H1 (cell line): ENCODE data around the gene VDR. TPM values are rescaled to one million over a fixed set of nuclear protein-coding genes. Genes with fewer than 3 reads are reported as not detected.

ENCODE experiments used
- CTCF ChIA-PET: fragments of 300-600 bp; sonication (Branson Sonifier 250); formaldehyde crosslinking; loops from one replicate; lab custom pipeline; 2021; ENCODE audit not compliant: partially characterized antibody; lab: Charles Lee
- POLR2A ChIA-PET: fragments of 300-600 bp; sonication (Branson Sonifier 250); formaldehyde crosslinking; loops from one replicate; lab custom pipeline; 2021; ENCODE audit warnings: inconsistent platforms; ENCODE audit not compliant: partially characterized antibody; lab: Charles Lee
- DNase-seq, 2 experiments: peaks; one replicate each; pipeline versions ENCODE4 v3.0.0 to v3.0.0-alpha.2; 2010 to 2022; ENCODE audit warnings: low spot score in 2 of 2, low read depth in 1 of 2, mixed read lengths in 1 of 2
- FAIRE-seq: peaks from 2 replicates; lab custom pipeline; 2011; peaks lifted over from hg19 to GRCh38; lab: Jason Lieb, UNC
- H2AFZ ChIP-seq: 2 replicates; pipeline ENCODE4 v1.8.1; 2012; ENCODE audit warnings: low read length, inconsistent platforms
- H2AK5ac ChIP-seq: 2 replicates; pipeline ENCODE4 v1.6.1; 2013; ENCODE audit warnings: low read depth, low read length
- H2BK120ac ChIP-seq: replicated peaks from 2 replicates; pipeline ENCODE3; 2013; ENCODE audit warnings: low read depth, low read length, inconsistent platforms
- H2BK12ac ChIP-seq: 2 replicates; pipeline ENCODE4 v1.6.1; 2013; ENCODE audit warnings: low read depth, low read length
- H2BK15ac ChIP-seq: 2 replicates; pipeline ENCODE4 v1.6.1; 2013; ENCODE audit warnings: low read length
- H2BK20ac ChIP-seq: 2 replicates; pipeline ENCODE4 v1.6.1; 2013; ENCODE audit warnings: low read length
- H2BK5ac ChIP-seq: 2 replicates; pipeline ENCODE4 v1.6.1; 2013; ENCODE audit warnings: low read depth, low read length
- H3K14ac ChIP-seq: 2 replicates; pipeline ENCODE4 v1.6.1; 2013; ENCODE audit warnings: inconsistent platforms; ENCODE audit not compliant: insufficient read length
- H3K18ac ChIP-seq: 2 replicates; pipeline ENCODE4 v1.6.1; 2013; ENCODE audit warnings: low read length; ENCODE audit errors: extremely low read depth
- H3K23ac ChIP-seq: 2 replicates; pipeline ENCODE4 v1.6.1; 2013; ENCODE audit warnings: inconsistent platforms; ENCODE audit not compliant: insufficient read length
- H3K23me2 ChIP-seq: 2 replicates; pipeline ENCODE4 v1.6.1; 2013; ENCODE audit warnings: low read depth, low read length
- H3K27ac ChIP-seq: 2 replicates; pipeline ENCODE4 v1.6.1; 2011; ENCODE audit warnings: low read depth, low read length, inconsistent platforms
- H3K27me3 ChIP-seq, 4 experiments: replicated peaks in 1 of 4; 1 replicate in 1 of 4; 2 replicates in 3 of 4; pipeline versions ENCODE4 v1.6.1 to v1.8.1; 2011 to 2013; ENCODE audit warnings: low read length in 3 of 4, mild to moderate bottlenecking in 3 of 4, inconsistent platforms in 2 of 4, mixed read lengths in 2 of 4, moderate library complexity in 1 of 4; ENCODE audit not compliant: control insufficient read depth in 3 of 4, insufficient read depth in 3 of 4; ENCODE audit errors: extremely low read depth in 1 of 4
- H3K36me3 ChIP-seq, 4 experiments: 2 replicates each; pipeline versions ENCODE4 v1.6.1 to v1.8.1; 2011 to 2013; ENCODE audit warnings: mild to moderate bottlenecking in 4 of 4, low read length in 3 of 4, moderate library complexity in 2 of 4, control low read depth in 1 of 4, inconsistent platforms in 1 of 4; ENCODE audit not compliant: insufficient read depth in 4 of 4, control insufficient read depth in 2 of 4
- H3K4ac ChIP-seq: replicated peaks from 2 replicates; pipeline ENCODE3; 2013; ENCODE audit warnings: low read length, low read depth, mixed read lengths, inconsistent platforms; ENCODE audit not compliant: insufficient read length
- H3K4me1 ChIP-seq, 4 experiments: replicated peaks in 1 of 4; 1 replicate in 1 of 4; 2 replicates in 3 of 4; pipeline versions ENCODE4 v1.6.1 to v1.8.1; 2011 to 2013; ENCODE audit warnings: low read length in 3 of 4, inconsistent platforms in 2 of 4, mixed read lengths in 1 of 4; ENCODE audit not compliant: insufficient read depth in 4 of 4, control insufficient read depth in 3 of 4
- H3K4me2 ChIP-seq, 2 experiments: 2 replicates each; pipeline versions ENCODE4 v1.6.1 to v1.8.1; 2011 to 2013; ENCODE audit warnings: low read depth in 2 of 2, low read length in 2 of 2, control low read depth in 1 of 2, inconsistent platforms in 1 of 2, mild to moderate bottlenecking in 1 of 2; ENCODE audit not compliant: insufficient read depth in 1 of 2
- H3K4me3 ChIP-seq, 4 experiments: fragments of 200-600, 300-600 bp in 1 of 4; sonication (generic), shearing (Covaris generic), sonication (Bioruptor Twin) in 1 of 4; 2 replicates each; pipeline versions ENCODE4 v1.5.1 to v1.8.1; 2011 to 2016; ENCODE audit warnings: low read length in 4 of 4, low read depth in 3 of 4, control low read depth in 2 of 4, inconsistent platforms in 2 of 4, mild to moderate bottlenecking in 2 of 4, mixed read lengths in 1 of 4, moderate library complexity in 1 of 4; ENCODE audit not compliant: insufficient read depth in 2 of 4; ENCODE audit errors: extremely low read depth in 1 of 4
- H3K56ac ChIP-seq: replicated peaks from 2 replicates; pipeline ENCODE3; 2013; ENCODE audit warnings: low read depth, mild to moderate bottlenecking, mixed read lengths, low read length, inconsistent platforms; ENCODE audit not compliant: insufficient read length
- H3K79me1 ChIP-seq: 2 replicates; pipeline ENCODE4 v1.6.1; 2013; ENCODE audit warnings: low read depth, low read length, control low read depth
- H3K79me2 ChIP-seq, 2 experiments: 2 replicates each; pipeline versions ENCODE4 v1.6.1 to v1.8.1; 2012 to 2013; ENCODE audit warnings: low read length in 2 of 2, mild to moderate bottlenecking in 2 of 2, inconsistent platforms in 1 of 2; ENCODE audit not compliant: insufficient read depth in 2 of 2, control insufficient read depth in 1 of 2
- H3K9ac ChIP-seq, 4 experiments: replicated peaks in 1 of 4; 1 replicate in 1 of 4; 2 replicates in 3 of 4; pipeline versions ENCODE4 v1.6.1 to v1.8.1; 2011 to 2013; ENCODE audit warnings: low read depth in 3 of 4, low read length in 3 of 4, control low read depth in 2 of 4, mild to moderate bottlenecking in 2 of 4, moderate library complexity in 2 of 4, inconsistent platforms in 1 of 4; ENCODE audit errors: extremely low read depth in 1 of 4
- H3K9me3 ChIP-seq, 2 experiments: 2 replicates each; pipeline versions ENCODE4 v1.6.1 to v1.8.1; 2012 to 2013; ENCODE audit warnings: mild to moderate bottlenecking in 2 of 2, moderate library complexity in 2 of 2, control low read depth in 1 of 2, inconsistent platforms in 1 of 2, low read depth in 1 of 2, low read length in 1 of 2, mixed read lengths in 1 of 2; ENCODE audit not compliant: insufficient read depth in 2 of 2
- H4K20me1 ChIP-seq, 2 experiments: replicated peaks in 1 of 2; 2 replicates each; pipeline versions ENCODE3 to v1.8.1; 2011 to 2013; ENCODE audit warnings: inconsistent platforms in 2 of 2, low read length in 2 of 2, mild to moderate bottlenecking in 1 of 2; ENCODE audit not compliant: insufficient read depth in 2 of 2, control insufficient read depth in 1 of 2
- H4K5ac ChIP-seq: 2 replicates; pipeline ENCODE4 v1.6.1; 2013; ENCODE audit warnings: low read length, low read depth, mixed read lengths, inconsistent platforms; ENCODE audit not compliant: insufficient read length
- H4K8ac ChIP-seq: 2 replicates; pipeline ENCODE4 v1.8.0; 2013; ENCODE audit warnings: mild to moderate bottlenecking, moderate library complexity, low read length, inconsistent platforms; ENCODE audit not compliant: insufficient read depth; ENCODE audit errors: extremely low read depth
- H4K91ac ChIP-seq: replicated peaks from 2 replicates; pipeline ENCODE3; 2013; ENCODE audit warnings: low read length, mixed read lengths, inconsistent platforms; ENCODE audit not compliant: insufficient read length
- CBX8 ChIP-seq: fragments of 300-800, 300-1000 bp; sonication (generic); IDR thresholded peaks from 2 replicates; pipeline ENCODE4 v1.7.1; 2016; ENCODE audit warnings: low read depth, low read length, borderline replicate concordance
- GABPA ChIP-seq: IDR thresholded peaks from 2 replicates; pipeline ENCODE4 v1.6.1; 2011; ENCODE audit warnings: mild to moderate bottlenecking, low read length, moderate library complexity, borderline replicate concordance; ENCODE audit not compliant: insufficient read depth
- POLR2AphosphoS5 ChIP-seq: IDR thresholded peaks from 2 replicates; pipeline ENCODE4 v1.6.1; 2011; ENCODE audit warnings: low read depth, low read length
- SIX5 ChIP-seq: IDR thresholded peaks from 2 replicates; pipeline ENCODE4 v1.6.1; 2011; ENCODE audit warnings: mild to moderate bottlenecking, low read depth, low read length
- WGBS, 2 experiments: shearing (Covaris generic) in 1 of 2; methylation state at CpG; one replicate each; pipeline versions ENCODE4 v1.1.6 to v1.1.7; 2013 to 2015; ENCODE audit warnings: low lambda C conversion rate in 2 of 2, mixed read lengths in 2 of 2, inconsistent platforms in 1 of 2, low coverage in 1 of 2, missing lambda C conversion rate in 1 of 2; ENCODE audit not compliant: insufficient replicate concordance in 2 of 2, insufficient coverage in 1 of 2, insufficient read length in 1 of 2; ENCODE audit errors: extremely low coverage in 1 of 2, missing lambda C conversion rate in 1 of 2; 5-methylcytosine and 5-hydroxymethylcytosine counted together
- polyA plus RNA-seq, 7 experiments: library from polyadenylated mRNA; depleted of rRNA in 3 of 7; stranded (reverse) in 5 of 7; unstranded in 2 of 7; fragments of >200 nt in 5 of 7; fragments of 200-250 nt in 2 of 7; gene quantifications; 1 replicate in 5 of 7; 2 replicates in 1 of 7; 4 replicates in 1 of 7; pipeline versions ENCODE4 v1.2.1 to v1.2.3, GENCODE V29; 2011 to 2013; ENCODE audit warnings: missing spikeins in 2 of 7, mixed read lengths in 2 of 7
- total RNA-seq: library from RNA; stranded (reverse); fragmentation: NEBNext Ultra II Directional; extraction: Animal tissue kit (Norgen Biotek cat#: 25700); gene quantifications from 2 replicates; pipeline ENCODE4 v1.2.1, GENCODE V29; 2021
- TF ChIP-seq, protein P1 (sequence below): IDR thresholded peaks from 2 replicates; pipeline ENCODE4 v1.6.1; 2012; ENCODE audit warnings: low read length, inconsistent platforms

Gene VDR
- total and polyA plus RNA-seq, 2 of the 8 experiments (the other 6 are each of a cell fraction or from before 2014, with no cell fraction given): 0.44 to 0.65 TPM

DNA sequence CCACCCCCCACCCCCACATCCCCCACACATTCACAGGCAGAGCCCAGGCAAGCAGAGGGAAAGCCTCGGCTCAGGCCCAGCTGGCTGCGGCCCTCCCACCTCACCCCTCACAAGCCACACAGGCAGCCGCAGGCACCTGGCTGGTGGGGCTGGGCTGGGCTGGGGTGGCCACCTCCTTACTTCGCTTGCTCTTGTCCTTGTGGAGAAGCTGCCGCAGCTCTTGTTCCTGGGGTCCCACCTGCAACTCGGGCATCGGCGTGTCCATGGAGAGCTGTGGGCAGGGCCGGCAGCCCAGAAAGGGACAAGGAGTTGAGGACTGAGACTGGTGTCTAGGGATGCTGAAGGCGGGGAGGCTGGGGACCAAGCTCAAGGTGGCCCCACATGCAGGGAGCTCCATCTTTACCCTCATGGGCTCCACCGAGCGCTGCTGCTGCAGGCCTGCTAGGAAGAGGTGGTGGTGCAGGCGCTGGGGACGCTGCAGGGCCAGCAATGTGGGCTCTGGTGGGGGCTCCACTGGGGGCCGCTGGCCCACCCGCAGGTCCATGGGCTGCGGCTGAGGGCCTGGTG, 106.3 kb downstream of the VDR start:
- no peak for FAIRE-seq
- 91% methylated on average over 17 of the region's 17 CpGs; no CpG with 5 or more reads in 1 of the 2 experiments for WGBS, 2 experiments
- Histone ChIP-seq H3K9me3 (no peaks in the 10 kb centered on the region), H3K27ac (no peak overlapping the region), H3K79me2 (peaks cover 0 to 31% of the 10 kb centered on the region in 2 experiments; a peak in 2 of 4 replicates), H2BK15ac (no peak overlapping the region), H4K20me1 (peaks cover 6 to 8% of the 10 kb centered on the region in 2 experiments), H3K79me1 (peaks cover 5% of the 10 kb centered on the region; the same call in 1 of the 2 replicates), H2BK120ac (no peak overlapping the region), H3K14ac (no peak overlapping the region), H3K9ac (no peak overlapping the region), H3K4me1 (peaks cover 0 to 13% (median 4%) of the 10 kb centered on the region in 4 experiments; a peak in 5 of 7 replicates), H3K23me2 (0 out of 2 replicates have a peak, but pooled peaks cover under 1% of the 10 kb centered on the region), H3K36me3 (peaks cover 2 to 27% (median 10%) of the 10 kb centered on the region in 4 experiments; a peak in 5 of 8 replicates), H3K4ac (no peak overlapping the region), H3K27me3 (no peaks in the 10 kb centered on the region), H2BK20ac (no peak overlapping the region), H2BK12ac (no peak overlapping the region), H3K56ac (no peak overlapping the region), H4K8ac (peak overlapping the region; percentile 9; the same call in 1 of the 2 replicates), H2BK5ac (no peak overlapping the region), H2AFZ (no peak overlapping the region), H3K18ac (no peak overlapping the region), H3K4me3 (no peak overlapping the region), H3K23ac (no peak overlapping the region), H4K5ac (no peak overlapping the region), H3K4me2 (no peak overlapping the region), H4K91ac (no peak overlapping the region), H2AK5ac (no peak overlapping the region)
- ChIA-PET CTCF (interaction anchor here (0.9 to 58.8 kb wide), 12 partner anchors 10 to 164 kb away, joined by 3 to 2001 read pairs (median 28); partner anchors contain the start of genes HDAC7 and TMEM106C), POLR2A (interaction anchor here (1.5 to 29.3 kb wide), 6 partner anchors 9 to 39 kb away, joined by 7 to 480 read pairs (median 14); partner anchors contain the start of gene SLC48A1)
- TF ChIP-seq, protein P1, sequence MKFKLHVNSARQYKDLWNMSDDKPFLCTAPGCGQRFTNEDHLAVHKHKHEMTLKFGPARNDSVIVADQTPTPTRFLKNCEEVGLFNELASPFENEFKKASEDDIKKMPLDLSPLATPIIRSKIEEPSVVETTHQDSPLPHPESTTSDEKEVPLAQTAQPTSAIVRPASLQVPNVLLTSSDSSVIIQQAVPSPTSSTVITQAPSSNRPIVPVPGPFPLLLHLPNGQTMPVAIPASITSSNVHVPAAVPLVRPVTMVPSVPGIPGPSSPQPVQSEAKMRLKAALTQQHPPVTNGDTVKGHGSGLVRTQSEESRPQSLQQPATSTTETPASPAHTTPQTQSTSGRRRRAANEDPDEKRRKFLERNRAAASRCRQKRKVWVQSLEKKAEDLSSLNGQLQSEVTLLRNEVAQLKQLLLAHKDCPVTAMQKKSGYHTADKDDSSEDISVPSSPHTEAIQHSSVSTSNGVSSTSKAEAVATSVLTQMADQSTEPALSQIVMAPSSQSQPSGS: no peak
- TF ChIP-seq SIX5: no peak
- TF ChIP-seq GABPA: no peak
- TF ChIP-seq CBX8: no peak
- TF ChIP-seq POLR2AphosphoS5: no peak
- no peak for DNase-seq
